GM12878 (cell line): ENCODE results near the gene HAND1. TPM values are rescaled to one million over a fixed set of nuclear protein-coding genes. Genes with fewer than 3 reads are reported as not detected.

ENCODE experiments used
- ATAC-seq: fragments of 200-7000 bp; cut with Tn5 transposase; 3 replicates; pipeline ENCODE4 v1.9.1; 2020; ENCODE audit warnings: mild to moderate bottlenecking, moderate library complexity
- BruUV-seq: library from RNA; stranded (reverse); fragments of 400-500 nt; replicated peaks from 2 replicates; lab custom pipeline; 2021; lab: Mats Ljungman, UMichigan
- CTCF ChIA-PET: fragments of 300-600 bp; sonication (Branson Sonifier 250); formaldehyde crosslinking; extraction: SDS; loops from one replicate; lab custom pipeline; 2021; ENCODE audit warnings: inconsistent platforms; lab: Yijun Ruan, JAX
- POLR2A ChIA-PET: fragments of 350-600 bp; formaldehyde crosslinking; extraction: SDS; loops from one replicate; lab custom pipeline; 2021; ENCODE audit warnings: inconsistent platforms; lab: Charles Lee
- RAD21 ChIA-PET: fragments of 300-600 bp; sonication (Branson Sonifier 250); formaldehyde crosslinking; loops from one replicate; lab custom pipeline; 2023; ENCODE audit warnings: antibody characterized with exemption; ENCODE audit not compliant: unreplicated experiment; lab: Charles Lee
- SMC1A ChIA-PET: fragments of 300-600 bp; sonication (Branson Sonifier 250); formaldehyde crosslinking; loops from one replicate; lab custom pipeline; 2023; ENCODE audit not compliant: unreplicated experiment, uncharacterized antibody; lab: Charles Lee
- DNase-seq: peaks from one replicate; pipeline ENCODE4 v3.0.0-alpha.2; 2011; ENCODE audit warnings: low read depth, low spot score
- FAIRE-seq: peaks from 3 replicates; lab custom pipeline; 2011; peaks lifted over from hg19 to GRCh38; lab: Jason Lieb, UNC
- H2AFZ ChIP-seq: 2 replicates; pipeline ENCODE4 v1.6.0; 2011; ENCODE audit warnings: low read depth, low read length, control low read depth; ENCODE audit not compliant: control insufficient read depth
- H3K27ac ChIP-seq: 2 replicates; pipeline ENCODE4 v1.5.1; 2011; ENCODE audit warnings: control low read depth; ENCODE audit not compliant: control insufficient read depth, insufficient read depth
- H3K27me3 ChIP-seq, 2 experiments: replicated peaks in 1 of 2; 2 replicates each; pipeline versions ENCODE4 v1.6.0 to v1.6.1; 2011; ENCODE audit warnings: low read length in 1 of 2; ENCODE audit not compliant: control insufficient read depth in 2 of 2, insufficient read depth in 2 of 2
- H3K36me3 ChIP-seq, 2 experiments: 2 replicates each; pipeline ENCODE4 v1.5.1; 2011; ENCODE audit warnings: low read length in 1 of 2; ENCODE audit not compliant: control insufficient read depth in 2 of 2, insufficient read depth in 2 of 2
- H3K4me1 ChIP-seq: 2 replicates; pipeline ENCODE4 v1.6.1; 2011; ENCODE audit warnings: mild to moderate bottlenecking, low read length, moderate library complexity, mixed read lengths; ENCODE audit not compliant: control insufficient read depth, insufficient read depth
- H3K4me2 ChIP-seq: 2 replicates; pipeline ENCODE4 v1.6.0; 2011; ENCODE audit warnings: control low read depth; ENCODE audit not compliant: control insufficient read depth, insufficient read depth
- H3K4me3 ChIP-seq: fragments of 200-600 bp; sonication (generic); 2 replicates; pipeline ENCODE4 v1.5.1; 2016
- H3K79me2 ChIP-seq: 2 replicates; pipeline ENCODE4 v1.6.0; 2011; ENCODE audit warnings: low read length; ENCODE audit not compliant: control insufficient read depth, insufficient read depth
- H3K9ac ChIP-seq: 2 replicates; pipeline ENCODE4 v1.8.0; 2011; ENCODE audit warnings: low read length, control low read depth, mixed read lengths; ENCODE audit not compliant: control insufficient read depth, insufficient read depth
- H3K9me3 ChIP-seq: replicated peaks from 3 replicates; pipeline ENCODE4 v1.5.1; 2011; ENCODE audit warnings: mild to moderate bottlenecking, low read length; ENCODE audit not compliant: control insufficient read depth, insufficient read depth
- H4K20me1 ChIP-seq: 2 replicates; pipeline ENCODE4 v1.6.0; 2011; ENCODE audit not compliant: control insufficient read depth, insufficient read depth
- CREB1 ChIP-seq: IDR thresholded peaks from 2 replicates; pipeline ENCODE4 v1.6.1; 2012; ENCODE audit warnings: low read depth, mild to moderate bottlenecking, inconsistent platforms
- EZH2 ChIP-seq: IDR thresholded peaks from 2 replicates; pipeline ENCODE4 v1.6.1; 2012; ENCODE audit warnings: low read depth, mild to moderate bottlenecking, control low read depth, inconsistent platforms, low read length, borderline replicate concordance; ENCODE audit not compliant: control insufficient read depth
- JUND ChIP-seq: IDR thresholded peaks from 2 replicates; pipeline ENCODE4 v1.6.1; 2012; ENCODE audit warnings: low read depth, mild to moderate bottlenecking, low read length, improper control_type of control experiment, moderate library complexity
- NBN ChIP-seq: fragments of 450-650 bp; IDR thresholded peaks from 2 replicates; pipeline ENCODE4 v1.6.1; 2016
- NFYA ChIP-seq: IDR thresholded peaks from 2 replicates; pipeline ENCODE4 v1.6.1; 2011; ENCODE audit warnings: low read depth, mild to moderate bottlenecking, low read length, improper control_type of control experiment, borderline replicate concordance
- NR2C2 ChIP-seq: IDR thresholded peaks from 2 replicates; pipeline ENCODE4 v1.6.1; 2011; ENCODE audit warnings: borderline replicate concordance, low read depth; ENCODE audit not compliant: control insufficient read depth, insufficient read length
- RCOR1 ChIP-seq: conservative IDR thresholded peaks from 2 replicates; pipeline ENCODE4 v1.6.1; 2012; ENCODE audit warnings: low read depth, low read length, improper control_type of control experiment
- ZNF384 ChIP-seq: IDR thresholded peaks from 2 replicates; pipeline ENCODE4 v1.6.1; 2012; ENCODE audit warnings: low read depth, mild to moderate bottlenecking, low read length, improper control_type of control experiment, borderline replicate concordance
- ZSCAN29 ChIP-seq: fragments of 450-650 bp; IDR thresholded peaks from 2 replicates; pipeline ENCODE4 v1.6.1; 2017; ENCODE audit warnings: mild to moderate bottlenecking, moderate library complexity
- ZZZ3 ChIP-seq: IDR thresholded peaks from 2 replicates; pipeline ENCODE4 v1.6.1; 2011; ENCODE audit warnings: low read depth; ENCODE audit not compliant: control insufficient read depth, insufficient read length
- WGBS: methylation state at CpG from one replicate; pipeline ENCODE4 v1.1.6; 2016; ENCODE audit warnings: low lambda C conversion rate; ENCODE audit not compliant: insufficient replicate concordance, insufficient coverage; ENCODE audit errors: missing lambda C conversion rate; 5-methylcytosine and 5-hydroxymethylcytosine counted together
- in situ Hi-C: fragments of 300-500 bp; cut with MboI; formaldehyde crosslinking; loops from 9 replicates; pipeline ENCODE4 v1.14.3; 2018; ENCODE audit warnings: mixed read lengths
- intact Hi-C: fragments of 100-400 bp; cut with micrococcal nuclease; formaldehyde crosslinking; loops from one replicate; pipeline ENCODE4 v1.14.2; 2022; ENCODE audit not compliant: unreplicated experiment
- polyA plus RNA-seq, 11 experiments: library from polyadenylated mRNA; depleted of rRNA in 4 of 11; unstranded in 6 of 11; stranded (reverse) in 5 of 11; fragments of >200 nt; fragmentation: Nextera tagmentation in 4 of 11; fragmentation: Illumina TruSeq in 1 of 11; extraction: Ambion mirVana in 4 of 11; extraction: Trizol in 1 of 11; gene quantifications; 1 replicate in 1 of 11; 2 replicates in 10 of 11; pipeline versions ENCODE4 v1.2.1 to v1.2.3, GENCODE V29; 2011 to 2016; ENCODE audit warnings: inconsistent platforms in 2 of 11, missing spikeins in 2 of 11, low read depth in 1 of 11
- total RNA-seq, 4 experiments: library from RNA; depleted of rRNA in 3 of 4; stranded (reverse); fragments of >200 nt in 3 of 4; fragmentation: Illumina TruSeq in 1 of 4; extraction: Trizol in 1 of 4; gene quantifications; 2 replicates each; pipeline versions ENCODE4 v1.2.1 to v1.2.3, GENCODE V29; 2013 to 2021
- TF ChIP-seq, protein P1 (sequence below): fragments of 450-650 bp; formaldehyde crosslinking; IDR thresholded peaks from 2 replicates; pipeline ENCODE4 v1.4.0; 2020; ENCODE audit warnings: mild to moderate bottlenecking, moderate library complexity

The HAND1 gene
- total and polyA plus RNA-seq, 10 of the 15 experiments (the other 5 are each of a cell fraction or from before 2014, with no cell fraction given), result 0.06 to 0.41 (median 0.27) TPM; not detected in 4

DNA sequence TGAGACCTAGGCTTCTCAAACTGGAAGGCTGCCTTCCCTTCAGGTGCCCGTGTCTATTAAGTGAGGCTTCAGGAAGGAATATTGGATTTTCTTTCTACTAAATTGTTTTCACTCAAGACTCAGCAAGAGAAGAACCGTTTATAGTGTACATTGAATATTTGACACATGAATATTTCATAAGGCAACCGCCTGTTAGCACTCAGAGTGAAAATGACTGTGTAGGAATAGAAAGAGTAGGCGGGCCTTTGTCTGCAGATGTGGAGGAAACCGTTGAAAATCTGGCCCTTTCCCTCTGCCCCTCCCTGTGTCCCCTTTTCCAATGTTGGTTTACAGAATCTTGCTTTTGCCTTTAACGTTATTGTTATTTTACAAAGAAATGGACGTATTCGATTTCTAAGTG, 26.1 kb downstream of the HAND1 start:
- ATAC-seq (no peak), FAIRE-seq (no peak), DNase-seq (no peak)
- Histone ChIP-seq H3K27ac (no peak overlapping the region), H3K27me3 (no peaks in the 10 kb centered on the region), H3K36me3 (peaks cover 3 to 22% of the 10 kb centered on the region in 2 experiments), H3K9me3 (no peaks in the 10 kb centered on the region), H4K20me1 (no peaks in the 10 kb centered on the region), H3K4me1 (peaks cover 5% of the 10 kb centered on the region), H3K4me2 (no peak overlapping the region), H3K9ac (no peak overlapping the region), H2AFZ (no peak overlapping the region), H3K79me2 (peaks cover 24% of the 10 kb centered on the region), H3K4me3 (no peak overlapping the region)
- SMC1A ChIA-PET, result no interaction called here
- 44% methylated on average over 8 of the region's 8 CpGs for WGBS
- RAD21 ChIA-PET, result no interaction called here
- CTCF ChIA-PET, result interaction anchor here (0.7 to 1.5 kb wide), 5 partner anchors 11 to 170 kb away, joined by 3 to 4 read pairs (median 3); no protein-coding TSS in a partner anchor
- intact Hi-C loops (no loop called here), in situ Hi-C loops (no loop called here)
- no TSS peak for BruUV-seq
- POLR2A ChIA-PET, result no interaction called here
- TF ChIP-seq ZSCAN29, result no peak

DNA sequence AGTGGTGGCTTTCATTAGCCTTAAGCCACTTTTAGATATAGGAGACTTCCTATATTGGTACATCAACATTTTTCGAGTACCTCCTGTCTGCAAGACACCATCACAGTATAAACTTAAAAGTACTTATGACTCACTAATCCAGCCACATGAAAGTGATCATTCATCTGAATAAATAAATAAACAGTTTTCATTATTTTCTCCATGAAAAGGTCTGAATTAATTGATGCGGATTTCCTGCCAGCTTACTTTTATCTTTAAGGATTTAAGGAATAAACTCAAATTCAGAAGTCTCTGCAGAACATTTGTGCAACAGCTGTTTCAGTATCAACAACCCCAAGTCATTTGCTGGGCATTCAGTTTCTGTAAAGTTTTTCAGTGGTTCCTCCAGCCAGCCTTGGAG, 28.2 kb downstream of the HAND1 start:
- 49% methylated on average over 2 of the region's 2 CpGs for WGBS

More for the DNA sequence above, 28.2 kb downstream of the HAND1 start:
- TF ChIP-seq ZNF384 (no peak), JUND (no peak), ZZZ3 (no peak), NFYA (no peak), CREB1 (no peak), RCOR1 (no peak), EZH2 (no peak), NBN (no peak), NR2C2 (no peak)
- TF ChIP-seq, protein P1, sequence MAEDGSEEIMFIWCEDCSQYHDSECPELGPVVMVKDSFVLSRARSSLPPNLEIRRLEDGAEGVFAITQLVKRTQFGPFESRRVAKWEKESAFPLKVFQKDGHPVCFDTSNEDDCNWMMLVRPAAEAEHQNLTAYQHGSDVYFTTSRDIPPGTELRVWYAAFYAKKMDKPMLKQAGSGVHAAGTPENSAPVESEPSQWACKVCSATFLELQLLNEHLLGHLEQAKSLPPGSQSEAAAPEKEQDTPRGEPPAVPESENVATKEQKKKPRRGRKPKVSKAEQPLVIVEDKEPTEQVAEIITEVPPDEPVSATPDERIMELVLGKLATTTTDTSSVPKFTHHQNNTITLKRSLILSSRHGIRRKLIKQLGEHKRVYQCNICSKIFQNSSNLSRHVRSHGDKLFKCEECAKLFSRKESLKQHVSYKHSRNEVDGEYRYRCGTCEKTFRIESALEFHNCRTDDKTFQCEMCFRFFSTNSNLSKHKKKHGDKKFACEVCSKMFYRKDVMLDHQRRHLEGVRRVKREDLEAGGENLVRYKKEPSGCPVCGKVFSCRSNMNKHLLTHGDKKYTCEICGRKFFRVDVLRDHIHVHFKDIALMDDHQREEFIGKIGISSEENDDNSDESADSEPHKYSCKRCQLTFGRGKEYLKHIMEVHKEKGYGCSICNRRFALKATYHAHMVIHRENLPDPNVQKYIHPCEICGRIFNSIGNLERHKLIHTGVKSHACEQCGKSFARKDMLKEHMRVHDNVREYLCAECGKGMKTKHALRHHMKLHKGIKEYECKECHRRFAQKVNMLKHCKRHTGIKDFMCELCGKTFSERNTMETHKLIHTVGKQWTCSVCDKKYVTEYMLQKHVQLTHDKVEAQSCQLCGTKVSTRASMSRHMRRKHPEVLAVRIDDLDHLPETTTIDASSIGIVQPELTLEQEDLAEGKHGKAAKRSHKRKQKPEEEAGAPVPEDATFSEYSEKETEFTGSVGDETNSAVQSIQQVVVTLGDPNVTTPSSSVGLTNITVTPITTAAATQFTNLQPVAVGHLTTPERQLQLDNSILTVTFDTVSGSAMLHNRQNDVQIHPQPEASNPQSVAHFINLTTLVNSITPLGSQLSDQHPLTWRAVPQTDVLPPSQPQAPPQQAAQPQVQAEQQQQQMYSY (CRISPR knock-in tag), result no peak
- in situ Hi-C loops, result no loop called here
- POLR2A ChIA-PET, result interaction anchor here (0.9 kb wide), 1 partner anchor 8 kb away, joined by 3 read pairs; no protein-coding TSS in a partner anchor
- Histone ChIP-seq H3K27me3 (no peaks in the 10 kb centered on the region), H3K4me2 (peak overlapping the region; percentile 45), H2AFZ (no peak overlapping the region), H3K9ac (no peak overlapping the region), H3K79me2 (peaks cover 43% of the 10 kb centered on the region), H3K4me3 (peak overlapping the region; percentile 12; the same call in 1 of the 2 replicates), H3K27ac (no peak overlapping the region), H4K20me1 (no peaks in the 10 kb centered on the region), H3K36me3 (peaks cover 0 to 12% of the 10 kb centered on the region in 2 experiments; a peak in 3 of 4 replicates), H3K9me3 (no peaks in the 10 kb centered on the region), H3K4me1 (peaks cover 5% of the 10 kb centered on the region)
- CTCF ChIA-PET, result interaction anchor here (0.7 to 4.3 kb wide), 11 partner anchors 12 to 475 kb away, joined by 3 to 27 read pairs (median 4); no protein-coding TSS in a partner anchor
- RAD21 ChIA-PET, result interaction anchor here (1.2 to 2.1 kb wide), 3 partner anchors 13 to 28 kb away, joined by 3 to 8 read pairs (median 4); no protein-coding TSS in a partner anchor
- DNase-seq, result no peak
- SMC1A ChIA-PET, result interaction anchor here (1.2 to 2.1 kb wide), 7 partner anchors 11 to 378 kb away, joined by 3 to 8 read pairs (median 4); no protein-coding TSS in a partner anchor
- intact Hi-C loops, result loop anchor here (5.0 to 10.0 kb wide), 2 partner anchors 408 to 485 kb away; partner anchors contain the start of genes CNOT8 and GEMIN5
- ATAC-seq, result no peak
- no TSS peak for BruUV-seq
- no peak for FAIRE-seq
